Measurements from ENCODE around the gene PRDM16. TPM values are rescaled to one million over a fixed set of nuclear protein-coding genes. Genes with fewer than 3 reads are reported as not detected.

The PRDM16 gene
- total RNA-seq, 1 experiment from 2014 or later = 6.1 TPM

DNA sequence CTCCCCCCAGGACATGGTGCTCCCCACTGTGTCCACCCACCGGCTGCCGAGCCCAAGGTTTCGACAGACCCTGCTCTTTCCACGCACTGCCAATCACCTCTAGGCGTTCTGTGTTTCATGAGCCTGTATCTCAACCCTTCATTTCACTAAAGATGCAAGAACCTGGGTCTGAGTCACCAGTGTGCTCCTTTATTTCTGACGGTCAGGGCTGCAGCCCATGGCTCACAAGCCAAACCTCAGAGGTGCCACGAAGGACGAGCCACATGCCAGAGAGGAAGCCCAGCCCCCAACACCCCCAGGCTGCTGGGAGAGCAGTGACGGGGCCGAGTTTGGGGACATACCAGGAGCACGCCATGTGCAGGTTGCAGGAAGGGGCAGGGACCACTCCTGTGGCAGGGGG, 306.2 kb downstream of the PRDM16 start:
- no TSS peak for BruUV-seq (replicated peaks)

More for the DNA sequence above, 306.2 kb downstream of the PRDM16 start:
- H3K4me2 ChIP-seq (ENCODE audit: low read length) = no peak overlapping the region
- no peak overlapping the region for H2AFZ ChIP-seq (ENCODE audit: low read depth, low read length, poor library complexity, severe bottlenecking)
- H3K36me3 ChIP-seq (ENCODE audit: control insufficient read depth in 1 of 2, insufficient read depth in 2 of 2, low read length in 2 of 2) = no peaks in the 10 kb centered on the region
- no peaks in the 10 kb centered on the region for H3K79me2 ChIP-seq (ENCODE audit: insufficient read depth, low read length)
- DNase-seq (ENCODE audit: low read depth, low spot score) = no peak
- H4K20me1 ChIP-seq (ENCODE audit: insufficient read depth) = no peaks in the 10 kb centered on the region
- no peaks in the 10 kb centered on the region for H3K27me3 ChIP-seq (ENCODE audit: insufficient read depth, low read length)
- H3K9me3 ChIP-seq (ENCODE audit: control insufficient read depth in 1 of 2, insufficient read depth in 1 of 2, low read depth in 1 of 2, low read length in 2 of 2) = no peaks in the 10 kb centered on the region
- CTCF ChIA-PET = no interaction called here
- RAD21 ChIA-PET (ENCODE audit: low non-redundant PET in 1 of 2, low total read pairs in 2 of 2, uncharacterized antibody in 2 of 2, unreplicated experiment in 2 of 2) = no interaction called here
- POLR2A ChIA-PET = no interaction called here
- TF ChIP-seq CEBPB (IDR thresholded peaks at IDR 0.05; ENCODE audit: low read depth) = no peak
- TF ChIP-seq RAD21 (IDR thresholded peaks at IDR 0.05; ENCODE audit: low read depth) = no peak
- no peak for TF ChIP-seq POLR2AphosphoS5 (IDR thresholded peaks at IDR 0.05; ENCODE audit: low read depth, low read length)
- TF ChIP-seq, protein P1, sequence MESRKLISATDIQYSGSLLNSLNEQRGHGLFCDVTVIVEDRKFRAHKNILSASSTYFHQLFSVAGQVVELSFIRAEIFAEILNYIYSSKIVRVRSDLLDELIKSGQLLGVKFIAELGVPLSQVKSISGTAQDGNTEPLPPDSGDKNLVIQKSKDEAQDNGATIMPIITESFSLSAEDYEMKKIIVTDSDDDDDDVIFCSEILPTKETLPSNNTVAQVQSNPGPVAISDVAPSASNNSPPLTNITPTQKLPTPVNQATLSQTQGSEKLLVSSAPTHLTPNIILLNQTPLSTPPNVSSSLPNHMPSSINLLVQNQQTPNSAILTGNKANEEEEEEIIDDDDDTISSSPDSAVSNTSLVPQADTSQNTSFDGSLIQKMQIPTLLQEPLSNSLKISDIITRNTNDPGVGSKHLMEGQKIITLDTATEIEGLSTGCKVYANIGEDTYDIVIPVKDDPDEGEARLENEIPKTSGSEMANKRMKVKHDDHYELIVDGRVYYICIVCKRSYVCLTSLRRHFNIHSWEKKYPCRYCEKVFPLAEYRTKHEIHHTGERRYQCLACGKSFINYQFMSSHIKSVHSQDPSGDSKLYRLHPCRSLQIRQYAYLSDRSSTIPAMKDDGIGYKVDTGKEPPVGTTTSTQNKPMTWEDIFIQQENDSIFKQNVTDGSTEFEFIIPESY (IDR thresholded peaks at IDR 0.05; ENCODE audit: extremely low read depth, insufficient replicate concordance, low read length) = no peak
- TF ChIP-seq, protein P2, sequence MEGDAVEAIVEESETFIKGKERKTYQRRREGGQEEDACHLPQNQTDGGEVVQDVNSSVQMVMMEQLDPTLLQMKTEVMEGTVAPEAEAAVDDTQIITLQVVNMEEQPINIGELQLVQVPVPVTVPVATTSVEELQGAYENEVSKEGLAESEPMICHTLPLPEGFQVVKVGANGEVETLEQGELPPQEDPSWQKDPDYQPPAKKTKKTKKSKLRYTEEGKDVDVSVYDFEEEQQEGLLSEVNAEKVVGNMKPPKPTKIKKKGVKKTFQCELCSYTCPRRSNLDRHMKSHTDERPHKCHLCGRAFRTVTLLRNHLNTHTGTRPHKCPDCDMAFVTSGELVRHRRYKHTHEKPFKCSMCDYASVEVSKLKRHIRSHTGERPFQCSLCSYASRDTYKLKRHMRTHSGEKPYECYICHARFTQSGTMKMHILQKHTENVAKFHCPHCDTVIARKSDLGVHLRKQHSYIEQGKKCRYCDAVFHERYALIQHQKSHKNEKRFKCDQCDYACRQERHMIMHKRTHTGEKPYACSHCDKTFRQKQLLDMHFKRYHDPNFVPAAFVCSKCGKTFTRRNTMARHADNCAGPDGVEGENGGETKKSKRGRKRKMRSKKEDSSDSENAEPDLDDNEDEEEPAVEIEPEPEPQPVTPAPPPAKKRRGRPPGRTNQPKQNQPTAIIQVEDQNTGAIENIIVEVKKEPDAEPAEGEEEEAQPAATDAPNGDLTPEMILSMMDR (IDR thresholded peaks at IDR 0.05 in 2 of 3, conservative IDR thresholded peaks at IDR 0.05 in 1 of 3; ENCODE audit: borderline replicate concordance in 1 of 3, insufficient read depth in 1 of 3, low read depth in 2 of 3, low read length in 2 of 3) = no peak
- TF ChIP-seq, protein P3, sequence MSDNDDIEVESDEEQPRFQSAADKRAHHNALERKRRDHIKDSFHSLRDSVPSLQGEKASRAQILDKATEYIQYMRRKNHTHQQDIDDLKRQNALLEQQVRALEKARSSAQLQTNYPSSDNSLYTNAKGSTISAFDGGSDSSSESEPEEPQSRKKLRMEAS (IDR thresholded peaks at IDR 0.05) = no peak
- no peak for TF ChIP-seq ZFX (IDR thresholded peaks at IDR 0.05)
- TF ChIP-seq SIN3A (IDR thresholded peaks at IDR 0.05; ENCODE audit: low read depth) = no peak
- TF ChIP-seq ELF1 (IDR thresholded peaks at IDR 0.05; ENCODE audit: borderline replicate concordance, low read depth) = no peak
- no peak for TF ChIP-seq SRF (IDR thresholded peaks at IDR 0.05; ENCODE audit: low read depth)
- no peak for TF ChIP-seq CBX3 (IDR thresholded peaks at IDR 0.05; ENCODE audit: low read depth)
- no peak for TF ChIP-seq TCF7L2 (IDR thresholded peaks at IDR 0.05; ENCODE audit: borderline replicate concordance, extremely low read depth, insufficient read depth, insufficient read length)
- H3K4me3 ChIP-seq (replicated peaks in 1 of 2; ENCODE audit: low read depth in 1 of 2, low read length in 2 of 2) = no peak overlapping the region
- no peak overlapping the region for H3K27ac ChIP-seq (ENCODE audit: low read depth, low read length)
- ATAC-seq = no peak
- intact Hi-C loops (cut with micrococcal nuclease) = no loop called here
- no peaks in the 10 kb centered on the region for H3K9me2 ChIP-seq (ENCODE audit: insufficient read depth)
- peaks cover 0 to under 1% of the 10 kb centered on the region in 2 experiments; a peak in 1 of 4 replicates for H3K4me1 ChIP-seq (ENCODE audit: control insufficient read depth in 1 of 2, insufficient read depth in 2 of 2, low read length in 2 of 2)
- H3K9ac ChIP-seq (ENCODE audit: low read length) = no peak overlapping the region
